Measurements from ENCODE around the gene MAN2A1. TPM values are rescaled to one million over a fixed set of nuclear protein-coding genes. Genes with fewer than 3 reads are reported as not detected.

The MAN2A1 gene
- polyA plus RNA-seq, 1 experiment: 55.8 TPM

DNA sequence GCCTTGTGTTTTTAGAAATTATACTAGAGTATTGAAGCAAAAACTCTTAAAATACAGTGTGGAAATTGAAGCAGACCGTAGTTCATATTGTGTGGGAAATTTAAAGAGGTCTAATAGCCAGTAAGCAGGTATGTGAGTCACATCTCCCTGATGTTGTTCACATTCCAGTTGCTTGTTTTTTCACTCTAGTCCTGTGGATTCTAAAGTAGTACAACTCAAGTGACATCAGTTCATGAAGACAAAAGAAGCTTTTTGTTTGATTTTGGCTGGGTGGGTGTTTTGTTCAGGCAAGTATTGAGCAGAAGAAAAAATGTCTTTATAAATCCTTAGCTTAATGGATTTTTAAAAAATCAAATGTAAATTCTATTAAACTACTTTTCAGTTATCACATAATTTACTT, 216.2 kb downstream of the MAN2A1 start:
- CTCF ChIA-PET: no interaction called here
- DNase-seq (ENCODE audit: low read depth, low spot score): no peak
- Histone ChIP-seq H3K27me3 (ENCODE audit: control insufficient read depth, insufficient read depth, low read length) (no peaks in the 10 kb centered on the region), H3K9me3 (ENCODE audit: control insufficient read depth, insufficient read depth, low read length) (no peaks in the 10 kb centered on the region), H3K27ac (ENCODE audit: low read depth, low read length) (no peak overlapping the region), H3K4me3 (ENCODE audit: low read depth, low read length) (no peak overlapping the region)
- POLR2A ChIA-PET: no interaction called here
- TF ChIP-seq, protein P1, sequence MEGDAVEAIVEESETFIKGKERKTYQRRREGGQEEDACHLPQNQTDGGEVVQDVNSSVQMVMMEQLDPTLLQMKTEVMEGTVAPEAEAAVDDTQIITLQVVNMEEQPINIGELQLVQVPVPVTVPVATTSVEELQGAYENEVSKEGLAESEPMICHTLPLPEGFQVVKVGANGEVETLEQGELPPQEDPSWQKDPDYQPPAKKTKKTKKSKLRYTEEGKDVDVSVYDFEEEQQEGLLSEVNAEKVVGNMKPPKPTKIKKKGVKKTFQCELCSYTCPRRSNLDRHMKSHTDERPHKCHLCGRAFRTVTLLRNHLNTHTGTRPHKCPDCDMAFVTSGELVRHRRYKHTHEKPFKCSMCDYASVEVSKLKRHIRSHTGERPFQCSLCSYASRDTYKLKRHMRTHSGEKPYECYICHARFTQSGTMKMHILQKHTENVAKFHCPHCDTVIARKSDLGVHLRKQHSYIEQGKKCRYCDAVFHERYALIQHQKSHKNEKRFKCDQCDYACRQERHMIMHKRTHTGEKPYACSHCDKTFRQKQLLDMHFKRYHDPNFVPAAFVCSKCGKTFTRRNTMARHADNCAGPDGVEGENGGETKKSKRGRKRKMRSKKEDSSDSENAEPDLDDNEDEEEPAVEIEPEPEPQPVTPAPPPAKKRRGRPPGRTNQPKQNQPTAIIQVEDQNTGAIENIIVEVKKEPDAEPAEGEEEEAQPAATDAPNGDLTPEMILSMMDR (IDR thresholded peaks at IDR 0.05; ENCODE audit: low read depth, low read length): no peak

DNA sequence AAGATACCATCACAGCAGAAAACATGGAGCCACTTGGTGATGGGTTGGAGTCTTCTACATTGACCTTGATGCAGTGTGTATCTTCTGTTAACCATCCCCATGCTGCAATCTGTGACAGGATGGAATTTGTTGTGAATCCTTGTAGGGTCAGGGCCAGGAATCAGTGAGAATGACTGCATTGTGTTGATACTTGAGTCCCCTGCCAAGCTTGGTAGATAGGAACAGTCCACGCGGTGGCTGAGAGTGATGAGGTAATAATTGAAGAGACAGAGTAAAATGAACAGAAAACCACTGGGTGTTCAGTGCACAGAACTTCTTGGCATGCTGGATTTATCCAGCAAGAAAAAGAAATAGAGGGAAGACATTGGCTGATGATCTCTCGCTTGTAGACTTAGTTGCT, 217.5 kb downstream of the MAN2A1 start:
- TF ChIP-seq, protein P1 (IDR thresholded peaks at IDR 0.05; ENCODE audit: low read depth, low read length): no peak
- POLR2A ChIA-PET: no interaction called here
- no peak overlapping the region for H3K4me3 ChIP-seq (ENCODE audit: low read depth, low read length)
- no peak overlapping the region for H3K27ac ChIP-seq (ENCODE audit: low read depth, low read length)
- H3K27me3 ChIP-seq (ENCODE audit: control insufficient read depth, insufficient read depth, low read length): no peaks in the 10 kb centered on the region
- CTCF ChIA-PET: no interaction called here
- DNase-seq (ENCODE audit: low read depth, low spot score): no peak
- no peaks in the 10 kb centered on the region for H3K9me3 ChIP-seq (ENCODE audit: control insufficient read depth, insufficient read depth, low read length)

DNA sequence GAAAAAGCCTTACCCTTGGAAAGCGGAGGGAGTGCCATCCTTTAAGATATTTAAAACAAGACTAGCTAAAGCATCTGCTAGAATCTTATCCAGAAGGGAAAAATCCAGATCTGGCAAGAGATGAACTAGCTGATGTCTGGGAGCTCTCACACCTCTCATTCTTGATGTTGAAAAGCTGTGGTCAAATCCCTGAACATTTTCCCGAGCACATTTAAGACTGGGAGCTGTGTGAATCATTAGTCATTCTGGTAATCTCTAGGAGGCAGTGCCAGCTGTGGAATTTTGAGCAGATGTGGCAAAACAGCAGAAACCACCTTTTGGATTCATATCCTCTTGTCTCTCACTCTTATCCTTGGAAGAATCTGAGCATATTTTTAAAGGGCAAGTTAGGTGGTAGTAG, 218.0 kb downstream of the MAN2A1 start:
- Histone ChIP-seq H3K4me3 (ENCODE audit: low read depth, low read length) (no peak overlapping the region), H3K27ac (ENCODE audit: low read depth, low read length) (no peak overlapping the region), H3K27me3 (ENCODE audit: control insufficient read depth, insufficient read depth, low read length) (no peaks in the 10 kb centered on the region), H3K9me3 (ENCODE audit: control insufficient read depth, insufficient read depth, low read length) (no peaks in the 10 kb centered on the region)
- CTCF ChIA-PET: no interaction called here
- TF ChIP-seq, protein P1 (IDR thresholded peaks at IDR 0.05; ENCODE audit: low read depth, low read length): no peak
- DNase-seq (ENCODE audit: low read depth, low spot score): no peak
- POLR2A ChIA-PET: no interaction called here

DNA sequence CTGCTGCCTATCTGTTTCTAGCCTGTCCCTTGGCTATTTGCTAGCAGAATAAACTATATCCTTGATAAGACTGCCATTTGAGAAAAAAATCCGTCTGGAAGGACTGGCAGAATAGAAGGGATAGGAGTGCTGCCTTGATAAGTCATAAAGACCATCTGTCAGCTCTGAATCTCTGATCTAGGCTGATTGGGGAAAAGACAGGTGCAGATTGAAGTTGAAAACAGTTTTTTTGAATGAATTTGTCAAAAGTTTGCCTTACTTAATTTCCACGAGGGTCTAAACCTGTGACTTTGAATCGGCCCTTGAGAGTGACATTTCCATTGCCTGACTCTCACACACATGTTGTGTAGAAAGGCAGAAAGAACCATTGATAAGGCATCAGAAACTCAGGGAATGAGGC, 218.6 kb downstream of the MAN2A1 start:
- TF ChIP-seq, protein P1 (IDR thresholded peaks at IDR 0.05; ENCODE audit: low read depth, low read length): no peak
- H3K9me3 ChIP-seq (ENCODE audit: control insufficient read depth, insufficient read depth, low read length): no peaks in the 10 kb centered on the region
- no peak overlapping the region for H3K4me3 ChIP-seq (ENCODE audit: low read depth, low read length)
- H3K27me3 ChIP-seq (ENCODE audit: control insufficient read depth, insufficient read depth, low read length): no peaks in the 10 kb centered on the region
- no peak for DNase-seq (ENCODE audit: low read depth, low spot score)
- H3K27ac ChIP-seq (ENCODE audit: low read depth, low read length): no peak overlapping the region
- CTCF ChIA-PET: no interaction called here
- POLR2A ChIA-PET: no interaction called here

DNA sequence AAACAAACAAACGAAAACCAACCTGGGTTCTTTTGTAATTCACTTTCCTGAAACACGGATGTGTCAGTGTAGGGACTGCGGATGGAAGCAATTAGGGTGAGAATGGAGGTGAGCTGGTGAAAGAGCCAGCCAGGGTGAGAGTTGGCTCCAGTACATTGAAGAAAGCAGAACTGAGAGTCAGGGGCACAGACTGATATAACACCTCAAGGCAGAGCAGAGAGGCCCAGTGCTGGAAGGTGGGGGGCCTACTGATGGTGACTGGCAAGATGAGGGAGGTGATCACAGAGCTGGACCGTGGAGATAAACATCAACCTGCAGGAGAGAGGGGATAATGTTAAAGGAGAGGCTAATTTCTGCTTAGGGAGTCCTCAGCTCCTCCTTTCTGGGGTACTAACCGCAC, 221.1 kb downstream of the MAN2A1 start:
- ChIA-PET CTCF (no interaction called here), POLR2A (no interaction called here)
- Histone ChIP-seq H3K9me3 (ENCODE audit: control insufficient read depth, insufficient read depth, low read length) (no peaks in the 10 kb centered on the region), H3K27ac (ENCODE audit: low read depth, low read length) (no peak overlapping the region), H3K4me3 (ENCODE audit: low read depth, low read length) (no peak overlapping the region), H3K27me3 (ENCODE audit: control insufficient read depth, insufficient read depth, low read length) (no peaks in the 10 kb centered on the region)
- TF ChIP-seq, protein P1 (IDR thresholded peaks at IDR 0.05; ENCODE audit: low read depth, low read length): no peak
- DNase-seq (ENCODE audit: low read depth, low spot score): no peak

All from AG04450 (cell line).